ENCODE measurements around the gene PCED1A. TPM values are rescaled to one million over a fixed set of nuclear protein-coding genes. Genes with fewer than 3 reads are reported as not detected.

The PCED1A gene
- total RNA-seq (2022): 42.1 and 46.4 TPM in 2 replicates
- Bru-seq, nascent RNA: percentile 73 among the genes with signal in this experiment
- percentile 84 among the genes with signal in this experiment for BruChase-seq, experiment 1, labeled RNA remaining after a 6-hour chase
- percentile 80 among the genes with signal in this experiment for BruChase-seq, experiment 2, labeled RNA remaining after a 2-hour chase
- long read RNA-seq, transcript PCED1A-202 (8 exons, 2,016 nt): major isoform, 23 of 51 reads
- long read RNA-seq, partial matches to known transcripts: 15 of 51 reads
- long read RNA-seq, other reads (novel, unspliced or antisense): 13 of 51 reads

- Mint-ChIP-seq H3K27ac (ENCODE audit: low read depth, unreplicated experiment) (peak within 1 kb of the TSS; percentile 76), H3K36me3 (ENCODE audit: insufficient read depth, unreplicated experiment) (peaks cover 13% of the 10 kb centered on the region), H3K27me3 (ENCODE audit: insufficient read depth, unreplicated experiment) (no peaks in the 10 kb centered on the region), H3K4me1 (ENCODE audit: insufficient read depth, unreplicated experiment) (peaks cover 12% of the 10 kb centered on the region), H3K9me3 (ENCODE audit: unreplicated experiment) (no peaks in the 10 kb centered on the region), H3K4me3 (ENCODE audit: unreplicated experiment) (peak within 1 kb of the TSS; percentile 82)
- CTCF ChIA-PET: interaction anchor here (0.6 kb wide), 1 partner anchor 317 kb away, joined by 4 read pairs; no protein-coding TSS in a partner anchor
- no TSS peak for BruUV-seq (replicated peaks)
- peak; percentile 77 for DNase-seq (ENCODE audit: unreplicated experiment)
- TF ChIP-seq CTCF (IDR thresholded peaks at IDR 0.05; ENCODE audit: unreplicated experiment): no peak
- intact Hi-C loops (cut with micrococcal nuclease): no loop called here
- POLR2A ChIA-PET: interaction anchor here (0.6 to 2.7 kb wide), 19 partner anchors 8 to 474 kb away, joined by 3 to 17 read pairs (median 4); partner anchors contain the start of genes IDH3B and NOP56
Measured at GRCh38 chr20:2840138-2840966, at the start of gene PCED1A, which contains the start of gene VPS16. TSS of gene PCED1A (minus strand) at chr20:2840655. CDS start at chr20:2839912, 743 bp downstream. TSS of gene VPS16 (plus strand) at chr20:2840745. CDS start at chr20:2840775, 30 bp downstream.

GRCh38 chr20:2889797-2890196 is 49.3 kb upstream of the PCED1A start:
- H3K9me3 Mint-ChIP-seq (ENCODE audit: unreplicated experiment): no peaks in the 10 kb centered on the region
- H3K27me3 Mint-ChIP-seq (ENCODE audit: insufficient read depth, unreplicated experiment): no peaks in the 10 kb centered on the region
- no peaks in the 10 kb centered on the region for H3K36me3 Mint-ChIP-seq (ENCODE audit: insufficient read depth, unreplicated experiment)
- POLR2A ChIA-PET: interaction anchor here (0.7 to 1.4 kb wide), 2 partner anchors 19 to 419 kb away, joined by 3 to 4 read pairs; partner anchors contain the start of gene SNRPB
- CTCF ChIA-PET: interaction anchor here (0.6 to 0.7 kb wide), 2 partner anchors 12 to 122 kb away, joined by 3 read pairs; no protein-coding TSS in a partner anchor
- BruUV-seq (replicated peaks): no TSS peak
- H3K4me3 Mint-ChIP-seq (ENCODE audit: unreplicated experiment): no peak overlapping the region
- intact Hi-C loops (cut with micrococcal nuclease): no loop called here
- no peak for DNase-seq (ENCODE audit: unreplicated experiment)
- TF ChIP-seq CTCF (IDR thresholded peaks at IDR 0.05; ENCODE audit: unreplicated experiment): no peak
- peaks cover 26% of the 10 kb centered on the region for H3K4me1 Mint-ChIP-seq (ENCODE audit: insufficient read depth, unreplicated experiment)
- no peak overlapping the region for H3K27ac Mint-ChIP-seq (ENCODE audit: low read depth, unreplicated experiment)

- CTCF ChIA-PET: interaction anchor here (0.6 kb wide), 2 partner anchors 11 to 228 kb away, joined by 3 read pairs; no protein-coding TSS in a partner anchor
- no TSS peak for BruUV-seq (replicated peaks)
- intact Hi-C loops (cut with micrococcal nuclease): no loop called here
- Mint-ChIP-seq H3K36me3 (ENCODE audit: insufficient read depth, unreplicated experiment) (no peaks in the 10 kb centered on the region), H3K27ac (ENCODE audit: low read depth, unreplicated experiment) (no peak overlapping the region), H3K9me3 (ENCODE audit: unreplicated experiment) (no peaks in the 10 kb centered on the region), H3K4me3 (ENCODE audit: unreplicated experiment) (no peak overlapping the region), H3K27me3 (ENCODE audit: insufficient read depth, unreplicated experiment) (no peaks in the 10 kb centered on the region), H3K4me1 (ENCODE audit: insufficient read depth, unreplicated experiment) (peaks cover 26% of the 10 kb centered on the region)
- no peak for TF ChIP-seq CTCF (IDR thresholded peaks at IDR 0.05; ENCODE audit: unreplicated experiment)
- POLR2A ChIA-PET: interaction anchor here (2.4 kb wide), 1 partner anchor 10 kb away, joined by 15 read pairs; no protein-coding TSS in a partner anchor
- DNase-seq (ENCODE audit: unreplicated experiment): no peak
Measured at GRCh38 chr20:2889209-2889608, 48.8 kb upstream of the PCED1A start.
